HG03139 (cell line): ENCODE results near the gene MEIS2.
"Not testable (repeated sequence)": the region's sequence is repeated elsewhere in the genome, so short reads cannot be mapped to it uniquely, and the experiment has no call there.

Experiments
- ATAC-seq: cut with Tn5 transposase; IDR thresholded peaks from one replicate; pipeline ENCODE4 v1.9.1; 2021; ENCODE audit not compliant: unreplicated experiment

Gene MEIS2

GRCh38 chr15:37014137-37014536, 86.2 kb downstream of the MEIS2 start:
- no peak for ATAC-seq

DNA sequence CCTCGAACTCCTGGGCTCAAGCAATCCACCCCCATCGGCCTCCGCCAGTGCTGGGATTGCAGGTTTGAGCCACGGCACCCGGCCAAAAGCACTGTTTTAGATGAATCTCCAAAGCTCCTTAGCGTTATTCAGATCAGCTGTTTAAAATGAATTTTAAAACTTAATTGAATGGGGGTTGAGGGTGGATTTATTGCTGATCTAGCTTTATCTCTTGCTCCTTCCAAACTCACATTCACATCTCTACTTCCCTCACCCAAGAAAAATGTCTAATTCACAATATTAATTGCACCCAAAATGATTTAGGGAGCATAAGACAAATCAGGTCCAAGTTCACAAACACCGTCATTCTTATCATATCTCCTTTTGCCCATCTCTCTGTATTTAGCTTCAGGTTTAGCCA, 89.8 kb downstream of the MEIS2 start:
- no peak for ATAC-seq

DNA sequence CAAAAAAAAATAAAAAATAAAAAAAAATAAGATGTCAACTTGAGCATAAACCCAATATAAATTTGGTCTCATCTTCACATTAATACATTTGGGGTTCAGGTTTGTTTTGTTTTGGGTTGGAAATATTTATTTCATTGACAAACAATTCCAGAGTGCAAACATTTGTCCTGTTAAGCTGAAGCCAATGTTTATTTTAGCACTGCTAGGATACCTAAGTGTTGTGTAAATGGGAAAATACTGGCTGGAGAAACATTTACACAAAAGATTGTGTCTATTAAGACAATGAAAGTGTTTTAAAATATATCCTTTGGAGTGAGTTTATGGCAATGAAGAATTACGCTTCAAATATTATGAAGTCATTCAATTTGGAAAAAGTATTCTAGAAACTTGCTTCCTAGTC, 91.1 kb downstream of the MEIS2 start:
- no peak for ATAC-seq

DNA sequence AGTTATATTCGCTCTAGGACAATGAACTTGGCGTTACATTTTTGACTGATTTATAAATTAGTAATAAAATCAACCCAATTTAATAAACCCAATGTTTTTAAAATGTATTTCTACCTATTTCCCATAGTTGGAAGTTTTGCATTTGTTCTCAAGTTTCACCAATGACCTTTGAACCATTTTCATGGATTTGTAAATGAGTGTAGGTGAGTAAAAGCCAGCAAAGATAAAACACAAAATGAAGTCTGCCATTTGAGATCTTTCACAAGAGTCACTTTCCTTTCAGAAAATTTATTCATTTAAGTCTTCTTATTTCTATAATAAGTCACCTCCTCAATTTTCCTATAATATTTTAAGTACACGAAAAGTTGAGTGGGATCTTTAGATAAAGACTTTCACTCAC, 92.1 kb downstream of the MEIS2 start:
- no peak for ATAC-seq

DNA sequence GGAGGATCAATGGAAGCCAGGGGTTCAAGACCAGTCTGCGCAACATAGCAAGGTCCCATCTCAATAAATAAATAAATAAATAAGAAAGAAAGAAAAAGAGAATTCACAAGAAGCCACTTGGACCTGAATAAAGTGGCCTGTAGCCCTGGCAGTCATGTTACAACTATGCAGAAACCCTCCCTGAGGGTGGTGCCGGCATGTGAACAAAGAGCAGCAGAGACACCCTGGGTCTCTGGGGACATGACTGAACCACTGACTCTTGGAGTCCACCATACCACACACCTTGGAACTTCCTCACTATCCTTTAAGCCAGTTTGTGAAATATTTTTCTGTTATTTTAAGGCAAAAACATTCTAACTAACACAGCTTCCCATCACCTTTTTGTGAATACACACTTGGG, 93.0 kb downstream of the MEIS2 start:
- ATAC-seq = no peak

- ATAC-seq = no peak
Observed at GRCh38 chr15:37004981-37005735, 95.2 kb downstream of the MEIS2 start.

DNA sequence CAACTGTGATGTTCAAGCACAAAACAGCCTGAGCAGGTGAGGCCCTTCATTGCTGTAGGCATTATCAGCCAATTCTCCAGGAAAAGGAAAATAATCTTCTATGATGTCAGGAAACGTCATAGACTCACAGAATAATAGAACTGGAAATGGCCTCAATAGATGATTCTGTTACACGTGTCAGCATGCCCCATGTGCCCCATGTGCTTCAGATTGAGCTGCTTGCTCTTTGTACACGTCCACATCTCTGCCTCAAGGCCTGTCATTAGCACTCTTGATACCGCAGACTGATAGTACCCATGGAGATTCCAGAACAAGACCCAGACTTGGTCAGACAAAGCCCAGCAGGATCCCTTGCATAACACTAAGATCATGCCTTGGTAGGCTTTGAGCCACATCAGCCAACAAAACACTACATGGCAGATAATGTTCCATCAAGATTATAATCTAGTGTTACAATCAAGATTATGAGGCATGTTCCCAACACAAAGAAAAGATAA, 95.9 kb downstream of the MEIS2 start:
- no peak for ATAC-seq

GRCh38 chr15:37002041-37002672, 98.2 kb downstream of the MEIS2 start:
- no peak for ATAC-seq

DNA sequence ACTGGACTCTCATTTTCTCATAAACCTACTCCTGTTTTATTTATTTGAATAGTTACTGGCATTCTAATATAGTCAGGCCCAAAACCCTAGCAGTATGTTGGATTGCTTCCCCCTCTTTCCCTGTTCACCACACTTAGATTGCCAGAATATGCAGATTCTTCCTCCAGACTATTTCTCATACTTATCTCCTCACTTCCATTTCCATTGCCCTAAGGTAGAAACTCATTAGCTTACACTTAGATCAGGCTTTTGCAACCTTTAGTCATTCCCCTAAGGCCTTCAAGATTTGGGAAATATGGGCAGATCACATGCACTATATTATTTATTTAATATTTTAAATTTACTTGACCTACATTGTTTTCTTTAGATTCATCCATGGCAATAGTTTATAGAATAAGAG, 98.9 kb downstream of the MEIS2 start:
- no peak for ATAC-seq

DNA sequence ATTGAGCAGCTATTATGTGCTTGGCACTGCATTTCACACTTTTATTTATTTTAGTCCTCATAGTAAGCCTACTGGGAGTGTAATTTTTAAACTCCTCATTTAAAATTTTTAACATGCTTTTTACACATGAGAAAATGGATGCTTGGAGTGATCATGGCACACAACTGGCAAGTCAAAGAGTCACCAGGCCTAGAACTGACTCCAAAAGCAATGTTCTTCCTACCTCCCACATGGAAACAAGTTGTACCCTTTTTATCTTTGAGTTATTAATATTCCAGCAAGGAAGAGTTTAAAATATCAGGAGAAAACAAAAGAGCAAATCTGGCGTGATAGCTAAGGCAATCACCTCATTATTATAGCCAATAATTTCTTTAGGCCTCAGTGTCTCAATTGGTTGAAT, 100.6 kb downstream of the MEIS2 start:
- ATAC-seq = no peak

- ATAC-seq = no peak
Observed at GRCh38 chr15:36996538-36997181, 103.7 kb downstream of the MEIS2 start.

- ATAC-seq = no peak
Observed at GRCh38 chr15:36996121-36996520, 104.2 kb downstream of the MEIS2 start.

DNA sequence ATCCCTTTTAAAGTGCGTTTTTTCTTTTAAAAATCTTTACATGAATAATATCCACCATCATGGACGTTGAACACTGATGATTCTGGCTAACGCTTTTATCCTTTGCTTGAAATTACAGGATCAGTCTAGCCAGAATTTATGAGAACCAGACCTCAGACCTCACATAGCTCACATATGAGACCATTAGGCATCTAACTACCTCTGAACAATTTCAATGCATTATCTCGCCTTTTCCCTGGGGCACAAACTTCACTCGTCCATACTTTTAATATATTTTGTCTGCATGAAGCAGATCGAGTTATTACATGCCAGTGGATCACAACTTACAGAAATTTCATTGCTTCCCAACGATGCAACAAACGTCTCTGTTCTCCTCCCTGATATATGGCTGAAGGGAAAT, 105.6 kb downstream of the MEIS2 start:
- no peak for ATAC-seq

GRCh38 chr15:36992454-36992853, 107.9 kb downstream of the MEIS2 start:
- no peak for ATAC-seq

GRCh38 chr15:36988947-36989346, 111.4 kb downstream of the MEIS2 start:
- no peak for ATAC-seq

- ATAC-seq = no peak
Observed at GRCh38 chr15:36982430-36982829, 117.9 kb downstream of the MEIS2 start.

- not testable (repeated sequence) for ATAC-seq
Observed at GRCh38 chr15:36980281-36980680, 120.1 kb downstream of the MEIS2 start.

DNA sequence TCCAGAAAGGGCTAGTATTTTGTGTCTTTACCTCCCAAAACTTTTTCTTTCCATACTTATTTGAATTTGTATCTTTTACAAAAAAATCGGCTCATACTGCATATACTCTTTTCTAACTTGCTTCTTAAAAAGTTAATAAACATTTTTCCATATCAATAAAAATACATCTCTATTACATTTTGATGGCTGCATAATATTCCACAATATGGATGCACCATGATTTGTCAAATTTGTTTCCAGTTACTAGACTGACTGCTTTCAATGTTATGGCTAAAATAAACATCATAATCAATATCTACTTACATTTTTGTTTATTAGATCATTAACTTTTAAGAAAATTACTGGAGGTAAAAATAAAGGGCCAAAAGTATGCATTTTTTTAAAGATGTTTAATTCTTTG, 121.7 kb downstream of the MEIS2 start:
- no peak for ATAC-seq

GRCh38 chr15:36978126-36978525, 122.2 kb downstream of the MEIS2 start:
- no peak for ATAC-seq

DNA sequence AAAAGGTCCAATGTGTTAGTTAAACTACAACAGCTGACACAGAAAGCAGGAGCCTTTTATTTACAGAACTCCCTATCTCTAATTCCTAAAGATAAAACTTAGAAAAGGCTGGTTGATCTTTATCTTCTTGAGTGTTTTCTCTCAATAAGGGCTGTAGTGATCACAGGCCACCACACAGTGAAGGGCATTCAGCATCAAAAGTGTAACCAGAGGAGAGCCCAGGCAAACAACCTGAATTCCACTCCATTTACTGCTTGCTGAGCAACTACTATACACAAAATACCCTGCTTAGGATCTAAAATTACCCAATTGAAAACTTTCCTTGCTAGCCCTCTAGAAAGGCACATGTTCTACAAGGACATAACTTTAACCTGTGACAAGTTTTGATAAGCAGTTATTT, 122.7 kb downstream of the MEIS2 start:
- no peak for ATAC-seq

- no peak for ATAC-seq
Observed at GRCh38 chr15:36972704-36973103, 127.6 kb downstream of the MEIS2 start.

- ATAC-seq = no peak
Observed at GRCh38 chr15:36970522-36970921, 129.8 kb downstream of the MEIS2 start.
